Measurements from ENCODE around the gene ZNF221. TPM values are rescaled to one million over a fixed set of nuclear protein-coding genes. Genes with fewer than 3 reads are reported as not detected.

The ZNF221 gene
- 3.2 and 10.6 TPM in 2 replicates for total RNA-seq

DNA sequence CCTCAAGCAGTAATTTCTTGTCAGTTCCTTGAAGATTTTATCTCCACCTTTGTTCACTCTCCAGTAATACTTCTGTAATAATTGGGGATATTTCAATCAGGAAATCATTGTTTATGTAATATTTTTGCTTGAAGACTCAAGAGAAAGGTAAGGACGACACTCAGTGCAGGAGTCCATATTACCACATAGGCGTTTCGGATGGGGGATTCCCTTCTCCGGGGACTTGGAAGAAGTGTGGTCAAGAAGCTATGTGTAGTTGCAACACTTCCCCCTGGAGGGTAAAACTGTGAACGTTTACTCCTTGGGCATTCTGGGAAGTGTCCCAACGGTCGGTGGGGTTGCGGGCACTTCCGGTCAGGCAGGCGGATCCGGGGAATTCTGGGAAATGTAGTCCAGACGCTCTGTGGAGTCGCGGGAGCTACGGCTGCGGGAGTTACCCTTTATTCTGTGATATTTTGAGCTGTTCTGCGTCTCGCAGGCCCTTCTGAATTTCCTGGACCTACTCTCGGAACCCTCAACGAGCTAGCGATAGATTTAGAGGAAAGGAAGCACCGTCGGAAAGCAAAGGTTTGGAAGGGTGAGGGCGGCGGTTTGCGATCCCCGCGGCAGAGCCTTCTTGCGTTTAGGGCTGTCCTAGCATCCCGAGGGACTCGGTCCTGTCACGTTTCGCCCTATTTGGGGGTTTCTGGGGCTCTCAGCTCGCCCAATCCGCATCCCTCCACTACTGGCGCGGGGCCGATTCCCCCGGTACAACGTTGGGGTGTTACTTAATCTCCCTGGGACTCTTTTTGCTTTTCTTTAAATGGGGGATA is at the start of gene ZNF221:
ZNF221 (plus strand) TSS at position 395 of the 812 bp plus-strand sequence. CDS start 11,499 bp downstream, outside the sequence.

DNA sequence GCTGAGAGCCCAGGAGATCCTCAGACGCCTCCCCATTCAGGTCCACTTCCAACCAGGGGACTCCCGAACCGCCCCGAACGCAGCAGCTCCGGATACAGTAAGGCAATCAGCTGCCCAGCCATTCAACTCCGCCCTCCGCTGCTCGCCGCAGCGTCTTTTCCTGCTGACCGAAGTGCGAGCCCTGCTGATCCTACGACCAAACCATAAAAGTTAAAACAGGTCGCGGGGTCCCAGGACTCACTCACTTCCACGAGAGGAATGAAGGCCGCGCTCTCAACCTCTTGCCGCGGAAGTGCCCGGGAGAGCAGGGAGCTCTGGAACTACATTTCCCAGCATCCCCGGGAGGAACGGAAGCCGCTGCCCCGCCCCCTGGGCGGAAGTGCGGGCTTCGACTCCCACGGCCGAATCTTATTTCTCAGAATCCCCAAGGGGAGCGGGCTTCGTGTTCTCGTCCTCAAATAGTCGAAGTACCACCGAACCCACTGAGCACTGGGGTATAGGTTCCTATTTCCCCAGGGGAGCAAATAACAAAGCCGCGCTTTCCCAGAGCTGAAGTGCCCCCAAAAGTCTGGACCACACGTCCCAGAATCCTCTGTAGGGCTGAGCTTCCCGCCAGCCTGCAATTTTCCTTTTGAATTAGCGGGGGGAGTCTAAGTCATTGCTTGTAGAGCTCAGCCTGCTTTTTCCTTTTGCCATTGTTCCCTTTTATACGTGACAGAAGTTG is 15.9 kb upstream of the ZNF221 start, which contains the start of gene ZNF45:
ZNF45 (minus strand) TSS at position 298 of the 724 bp plus-strand sequence. CDS start 13,097 bp downstream, outside the sequence.

DNA sequence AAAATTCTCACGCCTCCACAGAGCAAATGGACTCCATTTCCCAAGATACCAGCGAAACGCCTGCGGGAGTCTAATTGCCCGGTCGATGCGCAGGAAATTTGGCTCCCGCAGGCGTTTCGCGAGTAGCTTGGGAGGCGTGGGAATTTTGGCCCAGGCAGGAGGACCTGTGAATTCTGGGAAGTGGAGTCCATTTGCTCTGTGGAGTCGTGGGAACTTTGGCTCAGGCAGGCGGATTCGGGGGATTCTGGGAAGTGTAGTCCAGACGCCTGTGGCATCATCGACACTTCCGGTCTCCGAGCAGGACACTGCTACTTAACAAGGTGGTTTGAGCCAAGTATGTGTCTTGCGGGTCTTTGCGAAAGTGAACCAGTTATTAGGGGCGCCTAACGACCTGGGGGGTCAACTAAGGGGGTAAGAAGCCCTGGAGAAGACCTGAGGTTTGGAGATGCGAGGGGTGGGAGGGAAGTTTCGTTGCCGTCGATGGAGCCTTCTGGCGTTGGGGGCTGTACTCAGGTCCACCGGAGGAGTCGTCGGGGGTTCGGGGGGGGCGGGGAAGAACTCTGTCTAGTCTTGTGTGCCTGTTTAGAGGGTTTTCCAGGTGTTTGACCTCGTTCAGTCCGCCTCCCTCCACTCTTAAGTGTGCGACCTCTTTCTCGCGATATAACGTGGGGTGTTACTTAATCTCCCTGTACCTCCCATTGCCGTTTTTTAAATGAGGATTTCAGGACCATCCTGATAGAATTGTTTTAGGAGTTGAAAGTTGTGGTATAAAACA is 33.1 kb downstream of the ZNF221 start, which contains the start of gene ZNF155:
ZNF155 (plus strand) TSS at position 277 of the 775 bp plus-strand sequence. CDS start 4,356 bp downstream, outside the sequence.

DNA sequence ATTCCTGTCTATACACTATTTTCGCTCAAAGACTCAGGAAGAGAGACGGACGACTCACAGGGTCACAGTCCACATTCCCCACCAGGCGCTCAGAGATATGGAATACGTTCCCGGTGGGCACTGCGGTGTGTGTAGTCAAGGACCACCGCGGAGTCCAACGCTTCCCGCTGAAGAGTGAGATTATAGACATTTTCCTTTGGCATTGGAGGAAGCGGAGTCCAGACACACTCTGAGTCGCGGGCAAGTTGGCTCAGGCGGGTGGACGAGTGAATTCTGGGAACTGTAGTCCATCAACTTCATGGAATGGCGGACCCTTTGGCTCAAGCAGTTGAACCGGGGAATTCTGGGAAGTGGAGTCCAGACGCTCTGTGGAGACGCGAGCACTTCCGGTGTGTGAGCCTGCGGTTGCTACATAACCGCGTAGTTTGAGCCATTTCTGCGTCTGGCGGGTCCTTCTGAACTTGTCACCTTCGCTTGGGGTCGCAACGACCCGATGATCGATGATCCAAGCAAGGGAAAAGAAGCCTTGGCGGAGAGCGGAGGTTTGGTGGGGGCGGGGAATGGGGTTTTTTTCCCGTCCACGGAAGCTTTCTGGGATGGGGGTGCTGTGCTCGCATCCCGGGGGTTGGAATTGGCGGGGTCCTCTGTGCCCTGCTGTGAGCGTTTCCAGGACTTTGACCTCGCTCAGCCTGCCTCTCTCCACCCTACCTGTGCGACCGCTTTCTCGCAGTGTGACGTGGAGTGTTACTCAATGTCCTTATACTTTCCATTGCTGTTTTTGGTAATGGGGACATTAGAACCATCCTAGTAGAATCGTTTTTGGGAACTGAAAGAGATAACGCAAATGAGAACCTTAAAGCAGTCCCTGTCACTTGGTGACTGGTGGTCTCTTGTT is 51.8 kb downstream of the ZNF221 start, which contains the start of gene ZNF230:
ZNF230 (plus strand) TSS at position 392 of the 895 bp plus-strand sequence. CDS start 4,122 bp downstream, outside the sequence.

Other genes starting within 250 kb of the ZNF221 start
- not detected in 2 replicates for gene IRGC, start 235.2 kb upstream of the ZNF221 start, total RNA-seq
- 3.2 and 6.1 TPM in 2 replicates for gene SMG9, start 196.3 kb upstream of the ZNF221 start, total RNA-seq
- gene KCNN4, start 170.3 kb upstream of the ZNF221 start, total RNA-seq = 0.46 and 0.65 TPM in 2 replicates
- gene LYPD5, start 148.8 kb upstream of the ZNF221 start, total RNA-seq = 0.32 and 0.46 TPM in 2 replicates
- 6.8 and 10.6 TPM in 2 replicates for gene ZNF283, start 123.9 kb upstream of the ZNF221 start, total RNA-seq
- 0.97 and 2.1 TPM in 2 replicates for gene ZNF404, start 67.3 kb upstream of the ZNF221 start, total RNA-seq
- 12.3 and 14.6 TPM in 2 replicates for gene ZNF45, start 15.9 kb upstream of the ZNF221 start, total RNA-seq
- gene ZNF155, start 33.0 kb downstream of the ZNF221 start, total RNA-seq = 8.1 and 8.4 TPM in 2 replicates
- gene ZNF230, start 51.7 kb downstream of the ZNF221 start, total RNA-seq = 2.9 and 5.3 TPM in 2 replicates
- 5.5 and 5.8 TPM in 2 replicates for gene ZNF222, start 74.2 kb downstream of the ZNF221 start, total RNA-seq
- 7.1 and 9.6 TPM in 2 replicates for gene ZNF223, start 100.8 kb downstream of the ZNF221 start, total RNA-seq
- 2.3 and 3.0 TPM in 2 replicates for gene ZNF284, start 120.9 kb downstream of the ZNF221 start, total RNA-seq
- 16.9 and 38.9 TPM in 2 replicates for gene ZNF224, start 143.1 kb downstream of the ZNF221 start, total RNA-seq
- 4.5 and 7.6 TPM in 2 replicates for gene ZNF225, start 162.2 kb downstream of the ZNF221 start, total RNA-seq
- gene ZNF234, start 190.3 kb downstream of the ZNF221 start, total RNA-seq = 7.8 and 13.8 TPM in 2 replicates
- gene ZNF226, start 213.9 kb downstream of the ZNF221 start, total RNA-seq = 11.7 and 15.5 TPM in 2 replicates